ENCODE data around the gene BMI1.
A peak's percentile ranks its signal among the peaks of the same experiment; 100 is the strongest.
"Not testable (repeated sequence)": the region's sequence is repeated elsewhere in the genome, so short reads cannot be mapped to it uniquely, and the experiment has no call there.

The BMI1 gene

DNA sequence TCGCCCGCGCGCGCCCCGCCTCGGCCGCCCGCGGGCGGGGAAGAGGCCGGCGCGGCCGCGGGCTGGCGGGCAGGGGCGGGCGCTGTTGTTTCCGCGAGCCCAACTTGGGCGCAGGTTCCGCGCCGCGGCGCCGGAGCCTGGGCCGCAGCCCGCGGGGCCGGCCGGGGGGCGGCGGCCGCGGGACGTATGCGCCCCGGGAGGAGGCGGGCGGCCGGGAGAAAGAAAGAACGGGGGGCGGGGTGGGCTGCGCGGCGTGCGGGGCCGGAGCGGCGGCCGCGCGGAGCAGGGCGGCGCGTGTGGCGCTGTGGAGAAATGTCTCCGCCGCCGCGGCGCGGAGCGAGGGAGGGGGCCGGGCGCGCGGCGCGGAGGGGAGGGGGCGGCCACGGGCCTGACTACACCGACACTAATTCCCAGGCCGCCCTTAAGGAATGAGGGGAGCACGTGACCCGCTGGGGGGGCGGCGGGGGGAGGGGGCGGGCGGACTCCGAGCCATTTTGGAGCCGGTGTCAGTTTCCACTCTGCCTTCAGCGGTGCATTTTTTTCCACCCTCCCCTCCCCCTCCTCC, at the start of gene BMI1:
Gene BMI1, plus strand, starts transcription at position 509 of the 565 bp plus-strand sequence. CDS start 5,351 bp downstream, outside the sequence.
- DNase-seq, result peak; percentile 85

DNA sequence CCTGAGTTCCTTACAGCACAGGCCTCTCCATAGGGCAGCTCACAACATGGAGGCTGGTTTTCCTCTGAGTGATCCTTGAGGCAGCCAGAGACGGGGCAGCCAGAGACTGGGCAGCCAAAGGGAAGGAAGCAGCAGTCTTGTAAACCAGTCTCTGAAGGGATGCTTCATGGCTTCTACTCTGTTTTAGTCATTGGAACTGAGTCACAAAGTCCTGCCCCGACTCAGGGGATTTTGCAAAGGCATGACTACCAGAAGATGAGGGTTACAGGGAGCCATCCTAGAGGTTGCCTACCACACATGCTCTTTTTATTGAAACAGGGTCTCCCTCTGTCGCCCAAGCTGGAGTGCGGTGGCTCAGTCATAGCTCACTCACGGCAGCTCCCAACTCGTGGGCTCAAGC, 49.1 kb upstream of the BMI1 start:
- DNase-seq, result no peak

DNA sequence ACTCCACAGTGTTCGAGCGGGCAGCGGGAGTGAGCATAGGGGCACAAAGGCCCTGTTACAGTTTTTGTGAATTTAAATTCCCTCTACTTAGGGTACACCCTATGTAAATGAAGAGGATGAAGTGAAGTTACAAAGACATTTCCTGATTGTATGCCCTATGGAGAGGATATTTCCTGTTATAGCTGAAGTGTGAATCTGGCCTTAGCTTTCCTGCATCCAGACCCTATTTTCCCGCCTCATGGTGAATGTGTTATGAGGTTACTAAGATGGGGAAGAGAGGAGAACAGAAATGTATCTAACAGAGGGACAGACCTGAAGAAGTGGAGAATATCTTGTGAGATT, 42.5 kb upstream of the BMI1 start:
- no peak for DNase-seq

DNA sequence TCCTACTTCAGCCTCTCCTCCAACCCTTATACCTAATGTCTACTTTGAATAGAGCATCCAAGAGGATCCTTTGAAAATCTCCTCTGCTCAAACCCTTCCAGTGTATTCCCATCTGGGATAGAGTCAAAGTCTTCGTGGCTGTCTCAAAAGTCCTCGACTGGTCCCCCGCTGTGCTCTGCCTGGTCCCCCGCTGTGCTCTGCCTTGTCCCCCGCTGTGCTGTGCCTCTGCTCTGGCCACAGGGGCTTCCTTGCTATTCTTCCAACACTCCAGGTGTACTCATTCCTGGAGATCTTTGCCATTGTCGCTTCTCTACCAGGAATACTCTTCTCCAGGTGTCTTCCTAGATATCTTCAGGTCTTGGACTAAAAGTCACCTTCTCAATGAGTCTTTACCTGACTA, 40.8 kb upstream of the BMI1 start:
- DNase-seq, result no peak

DNA sequence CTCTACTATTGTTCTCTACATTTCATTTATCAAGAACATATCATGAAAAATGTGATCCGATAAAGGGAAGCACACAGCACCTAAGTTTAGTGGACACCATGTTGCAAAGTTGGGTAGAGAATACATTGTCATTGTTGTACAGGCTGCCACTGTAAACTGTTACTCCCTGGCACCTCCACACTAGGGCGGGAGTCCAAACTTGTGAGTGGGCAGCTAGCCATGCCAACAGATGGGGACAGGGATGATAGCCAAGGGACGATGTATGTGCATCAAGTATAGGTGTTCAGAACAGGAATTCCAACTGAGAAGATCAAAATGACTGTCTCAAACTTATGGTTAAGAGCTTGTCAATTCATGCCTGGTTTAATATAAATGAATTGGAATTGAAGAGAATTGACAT, 35.8 kb upstream of the BMI1 start:
- DNase-seq, result no peak

DNA sequence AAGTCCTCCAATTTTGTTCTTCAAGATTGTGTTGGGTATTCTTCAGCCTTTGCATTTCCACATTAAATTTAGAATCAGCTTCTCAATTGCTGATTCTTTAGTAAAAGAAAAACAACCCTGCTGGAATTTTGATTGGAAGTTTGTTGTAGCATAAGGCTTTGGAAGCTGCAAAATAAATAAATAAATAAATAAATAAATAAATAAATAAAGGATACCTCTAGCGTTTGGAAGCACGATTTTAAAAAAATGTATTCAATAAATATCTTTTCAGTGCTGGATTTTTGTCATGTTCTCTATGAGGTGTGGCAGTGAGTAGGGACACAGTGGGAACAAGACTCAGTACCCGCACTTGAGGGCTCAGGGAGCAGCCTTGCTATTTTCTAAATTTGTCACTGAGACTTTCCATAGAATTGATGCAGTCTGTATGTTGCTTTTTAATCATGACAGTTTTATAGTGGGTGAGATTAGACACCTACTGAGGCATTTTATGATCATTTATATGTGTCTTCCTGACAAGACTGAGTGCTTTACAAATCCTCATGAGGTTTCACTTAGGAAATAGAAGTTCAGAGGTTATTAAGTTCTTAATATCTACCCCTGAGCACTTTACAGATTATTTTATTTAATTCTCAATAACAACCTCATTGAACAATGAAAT, 27.0 kb upstream of the BMI1 start:
- no peak for DNase-seq

DNA sequence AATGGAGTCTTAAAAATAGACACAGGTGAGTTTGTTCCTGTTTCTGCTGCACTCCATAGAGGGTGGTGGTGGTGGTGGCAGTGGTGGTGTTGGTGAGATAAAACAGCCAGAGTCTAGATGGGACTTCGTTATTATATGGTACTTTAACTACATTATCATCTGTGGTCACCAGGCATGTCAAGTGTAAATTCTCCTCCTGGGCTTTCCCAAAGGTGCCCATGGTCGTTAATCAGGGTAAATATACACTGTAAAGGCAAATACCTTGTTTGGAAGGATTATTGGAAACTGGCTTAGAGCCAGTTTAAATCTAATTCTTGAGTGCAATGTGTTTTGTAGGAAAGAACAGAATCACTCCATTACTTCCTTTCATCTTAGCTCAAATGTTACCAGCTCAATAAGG, 26.2 kb upstream of the BMI1 start:
- no peak for DNase-seq

DNA sequence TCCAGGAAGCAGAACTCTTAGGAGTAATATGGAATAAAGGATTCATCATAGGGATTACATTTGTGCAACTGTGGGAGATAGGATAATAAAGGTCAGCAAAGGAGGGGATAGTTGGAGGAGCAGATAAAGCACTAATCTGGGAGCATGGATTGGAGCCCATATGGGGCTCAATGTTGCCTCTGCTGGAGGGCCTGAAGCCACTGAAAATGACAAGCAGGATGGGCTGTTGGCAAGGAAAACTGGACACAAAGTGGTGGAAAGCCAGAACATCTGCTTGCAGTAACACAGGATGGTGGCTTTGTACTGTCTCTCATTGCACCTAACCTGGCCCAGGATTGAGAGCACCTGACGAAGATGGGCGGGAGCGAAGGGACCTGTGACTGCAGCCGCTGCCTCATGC, 19.7 kb upstream of the BMI1 start:
- DNase-seq, result no peak

DNA sequence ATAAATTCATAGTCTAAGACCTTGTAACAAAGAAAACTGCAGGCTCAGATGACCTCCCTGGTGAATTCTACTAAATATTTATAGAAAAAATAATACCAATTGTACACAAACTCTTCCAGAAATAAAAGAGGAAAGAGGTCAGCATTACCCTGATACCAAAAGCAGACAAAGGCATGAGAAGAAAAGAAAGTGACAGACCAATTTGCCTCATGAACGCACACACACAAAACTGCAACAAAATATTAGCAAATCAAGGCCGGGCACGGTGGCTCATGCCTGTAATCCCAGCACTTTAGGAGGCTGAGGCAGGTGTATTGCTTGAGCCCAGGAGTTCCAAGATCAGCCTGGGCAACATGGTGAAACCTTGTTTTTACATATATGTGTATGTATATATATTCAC, 17.4 kb upstream of the BMI1 start:
- no peak for DNase-seq

DNA sequence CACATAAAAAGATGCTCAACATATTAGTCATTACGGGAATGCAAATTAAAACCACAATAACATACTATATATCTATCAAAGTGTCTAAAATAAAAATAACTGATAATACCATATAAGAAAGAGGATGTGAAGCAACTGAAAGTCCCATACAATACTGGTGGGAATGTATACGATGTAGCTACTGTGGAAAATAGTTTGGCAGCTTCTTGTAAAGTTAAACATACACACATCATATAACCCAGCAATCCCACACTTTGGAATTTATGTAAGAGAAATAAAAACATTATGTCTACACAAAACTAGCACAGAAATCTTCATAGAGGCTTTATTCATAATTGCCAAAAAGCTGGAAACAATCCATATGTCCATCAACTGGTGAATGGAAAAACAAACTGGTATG, 15.2 kb upstream of the BMI1 start:
- no peak for DNase-seq

DNA sequence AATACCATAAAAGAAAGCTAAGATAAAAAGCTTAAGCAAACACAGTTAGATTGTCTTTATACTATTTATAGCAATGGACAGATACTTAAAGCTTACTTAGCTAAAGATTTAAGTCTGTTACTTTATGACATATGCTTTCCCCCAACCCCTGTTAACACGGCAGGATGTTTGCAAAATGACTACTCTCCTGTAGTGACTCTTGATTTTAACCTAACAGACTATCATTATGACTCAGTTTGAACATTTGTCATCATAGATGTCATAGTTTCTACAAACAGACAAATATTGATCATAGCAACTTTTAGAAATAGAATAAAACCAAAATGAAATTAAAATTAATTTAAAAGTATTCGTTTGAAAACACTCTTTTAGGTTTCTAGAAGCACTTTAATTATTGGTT, 12.5 kb upstream of the BMI1 start:
- no peak for DNase-seq

DNA sequence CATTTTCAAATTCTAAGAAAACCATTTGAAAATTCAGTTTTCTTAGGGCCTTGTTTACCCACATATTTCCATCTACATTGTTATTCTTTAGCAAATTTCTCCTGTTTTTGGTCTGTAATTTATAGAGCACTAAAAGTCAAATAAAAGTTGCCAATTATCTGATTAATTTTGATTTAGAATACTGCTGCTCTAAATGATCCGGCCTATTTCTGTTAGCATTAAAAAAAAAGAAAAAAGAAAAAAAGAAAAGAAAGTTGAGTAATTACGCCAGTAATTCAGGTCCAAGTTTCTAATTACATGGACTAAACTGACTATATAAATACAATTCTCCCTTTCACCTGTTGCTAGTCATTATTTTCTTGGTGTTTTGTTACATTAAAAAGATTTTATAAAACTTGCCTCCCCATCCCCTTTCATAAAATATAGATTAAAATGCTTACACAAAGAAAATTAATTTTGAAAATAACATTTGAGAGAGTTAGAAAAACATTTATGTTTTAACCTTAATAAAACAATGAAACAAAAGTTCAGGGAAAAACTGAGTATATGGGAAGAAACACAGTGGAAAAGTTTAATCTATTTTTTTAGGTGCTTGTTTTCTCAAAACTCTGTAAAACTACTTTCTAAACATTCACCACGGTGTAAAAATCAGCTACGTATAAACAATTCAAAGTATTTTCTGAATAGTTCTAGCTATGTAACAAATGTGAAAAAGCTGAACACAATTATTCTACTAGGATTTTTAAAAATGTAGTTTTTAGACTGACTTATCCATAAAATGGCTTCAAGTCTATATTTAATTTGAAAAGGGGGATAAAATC, 11.5 kb upstream of the BMI1 start:
- no peak for DNase-seq

DNA sequence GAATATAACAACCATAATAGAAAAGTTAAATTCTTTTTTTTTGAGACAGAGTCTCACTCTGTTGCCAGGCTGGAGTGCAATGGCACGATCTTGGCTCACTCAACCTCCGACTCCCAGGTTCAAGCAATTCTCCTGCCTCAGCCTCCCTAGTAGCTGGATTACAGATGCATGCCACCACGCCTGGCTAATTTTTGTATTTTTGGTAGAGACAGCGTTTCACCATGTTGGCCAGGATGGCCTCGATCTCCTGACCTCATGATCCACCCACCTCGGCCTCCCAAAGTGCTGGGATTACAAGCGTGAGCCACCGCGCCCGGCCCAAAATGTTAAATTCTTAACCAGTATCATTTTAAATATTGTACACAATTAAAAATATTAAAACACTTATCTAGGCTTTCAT, 10.9 kb upstream of the BMI1 start:
- DNase-seq, result not testable (repeated sequence)

DNA sequence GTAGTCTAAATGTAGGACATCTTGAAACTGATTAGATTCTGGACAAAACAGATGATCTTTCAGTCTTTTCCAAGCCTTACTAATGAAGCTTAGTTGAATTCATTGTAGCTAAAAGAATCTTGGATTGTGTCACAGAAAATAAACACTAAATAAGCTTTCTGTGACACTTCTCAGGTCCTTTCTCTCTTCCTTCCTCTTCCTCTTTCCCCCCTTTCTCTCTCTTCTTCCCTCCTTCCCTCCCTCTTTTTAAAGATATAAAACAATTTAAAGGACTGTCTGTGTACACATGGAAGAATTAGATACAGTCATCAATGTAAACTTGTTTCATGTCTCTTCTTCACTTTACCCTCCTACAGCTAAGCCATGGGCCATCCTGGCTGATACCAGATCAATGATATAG, 10.0 kb upstream of the BMI1 start:
- DNase-seq, result no peak

DNA sequence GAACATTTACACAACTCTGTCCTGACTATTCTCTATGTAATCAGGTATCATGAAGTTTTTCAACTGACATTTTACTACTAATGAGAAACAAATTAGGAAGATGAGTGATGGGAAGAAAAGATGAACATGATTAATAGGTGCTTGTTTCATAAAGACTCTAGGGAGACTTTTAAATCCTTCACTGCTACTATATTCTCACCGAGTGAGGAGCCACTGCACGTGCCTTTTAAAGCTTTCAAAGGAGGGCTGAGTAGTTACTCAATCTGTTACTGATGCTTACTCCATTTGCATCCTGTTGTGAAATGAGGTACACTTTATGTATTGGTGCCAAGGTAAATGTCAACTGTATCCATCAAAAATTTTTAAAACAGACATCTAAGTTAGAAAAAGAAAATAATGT, 6.0 kb upstream of the BMI1 start:
- DNase-seq, result no peak

DNA sequence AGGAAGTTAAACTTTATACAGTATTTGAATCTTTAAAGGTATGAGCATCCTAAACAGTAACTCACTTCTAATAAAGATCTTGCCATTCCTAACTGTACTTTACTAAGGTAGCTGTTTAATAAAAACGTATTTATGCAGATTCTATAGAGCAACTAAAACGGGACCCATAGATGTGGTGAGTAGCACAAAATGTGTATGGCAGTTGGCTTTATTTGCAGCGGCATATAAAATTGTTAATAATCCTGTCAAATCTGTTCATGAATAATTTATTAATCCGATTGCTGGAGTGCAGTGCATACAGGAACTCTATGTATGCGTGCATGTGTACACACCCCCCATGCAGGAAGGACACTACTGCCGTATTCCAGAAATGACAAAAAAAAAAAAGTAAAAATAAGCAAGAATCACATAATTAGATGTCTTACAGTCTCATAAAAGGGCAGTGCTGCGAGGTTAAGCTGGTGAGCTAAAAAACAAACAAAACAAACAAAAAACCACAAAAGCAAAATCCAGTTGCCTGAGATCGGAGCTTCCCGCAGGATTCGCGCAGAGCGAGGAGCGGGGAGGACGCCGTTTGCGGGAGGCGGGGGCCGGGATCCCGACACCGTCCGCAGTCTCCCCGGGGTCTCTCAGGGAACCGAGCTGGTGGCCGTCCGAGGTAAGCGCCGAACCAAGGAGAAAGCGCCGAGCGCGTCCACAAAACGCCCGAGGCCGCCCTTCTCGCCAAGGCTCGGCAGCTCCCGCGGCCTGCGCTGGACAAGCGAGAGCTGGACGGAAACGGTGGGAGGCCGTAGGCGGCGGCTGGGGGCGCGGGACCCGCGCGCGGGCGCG, 5.2 kb upstream of the BMI1 start:
- peak; percentile 21 for DNase-seq

DNA sequence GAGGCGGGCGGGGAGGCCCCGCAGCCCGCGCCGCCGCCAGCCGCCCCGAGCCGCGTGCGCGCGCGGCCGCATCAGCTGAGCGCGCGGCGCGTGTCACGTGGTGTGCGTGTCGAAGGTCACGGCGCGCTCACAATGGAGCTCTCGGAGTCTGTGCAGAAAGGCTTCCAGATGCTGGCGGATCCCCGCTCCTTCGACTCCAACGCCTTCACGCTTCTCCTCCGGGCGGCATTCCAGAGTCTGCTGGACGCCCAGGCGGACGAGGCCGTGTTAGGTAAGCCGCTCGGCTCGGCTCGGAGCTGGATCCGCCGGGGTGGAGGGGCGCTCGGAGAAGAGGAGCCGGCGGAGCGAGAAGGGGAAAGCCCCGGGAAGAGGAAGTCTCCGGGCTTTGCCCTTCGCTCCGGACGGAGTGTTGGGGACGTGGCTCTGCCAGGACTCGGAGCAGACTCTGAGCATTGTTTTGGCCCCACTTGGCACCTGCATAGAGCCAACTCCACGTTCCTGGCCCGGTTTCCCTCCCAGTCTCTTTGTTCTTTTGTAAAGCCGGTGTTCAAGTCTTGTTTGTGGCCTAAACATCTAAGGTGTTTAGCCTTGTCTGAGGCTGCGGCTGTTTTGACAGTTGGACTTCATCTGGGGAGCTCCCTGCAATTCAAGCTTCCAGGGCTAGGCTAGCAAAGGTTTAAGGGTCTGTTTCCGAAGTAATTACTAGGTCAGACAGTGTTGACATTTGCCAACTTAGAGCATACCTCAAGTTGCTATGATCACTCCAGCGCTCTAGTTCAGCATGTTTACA, 4.4 kb upstream of the BMI1 start, which contains the start of gene COMMD3:
Gene COMMD3, plus strand, starts transcription at position 103 of the 790 bp plus-strand sequence. Its CDS starts 30 bp downstream, at position 133.
- DNase-seq, result peak; percentile 86

DNA sequence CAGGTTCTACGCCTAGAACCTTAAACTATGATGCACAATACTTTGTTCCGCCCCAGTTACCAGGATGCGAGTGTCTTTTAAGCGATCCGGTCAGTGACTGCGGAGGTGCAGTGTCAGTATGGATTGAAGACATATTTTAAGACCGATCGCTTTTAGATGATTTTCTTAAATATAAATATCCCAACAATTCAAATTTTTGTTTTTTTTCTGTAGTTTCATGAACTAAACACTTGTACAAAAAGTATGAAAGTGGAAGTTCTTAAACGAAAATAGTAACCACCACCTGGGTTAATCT, 3.9 kb upstream of the BMI1 start:
- peak; percentile 39 for DNase-seq

DNA sequence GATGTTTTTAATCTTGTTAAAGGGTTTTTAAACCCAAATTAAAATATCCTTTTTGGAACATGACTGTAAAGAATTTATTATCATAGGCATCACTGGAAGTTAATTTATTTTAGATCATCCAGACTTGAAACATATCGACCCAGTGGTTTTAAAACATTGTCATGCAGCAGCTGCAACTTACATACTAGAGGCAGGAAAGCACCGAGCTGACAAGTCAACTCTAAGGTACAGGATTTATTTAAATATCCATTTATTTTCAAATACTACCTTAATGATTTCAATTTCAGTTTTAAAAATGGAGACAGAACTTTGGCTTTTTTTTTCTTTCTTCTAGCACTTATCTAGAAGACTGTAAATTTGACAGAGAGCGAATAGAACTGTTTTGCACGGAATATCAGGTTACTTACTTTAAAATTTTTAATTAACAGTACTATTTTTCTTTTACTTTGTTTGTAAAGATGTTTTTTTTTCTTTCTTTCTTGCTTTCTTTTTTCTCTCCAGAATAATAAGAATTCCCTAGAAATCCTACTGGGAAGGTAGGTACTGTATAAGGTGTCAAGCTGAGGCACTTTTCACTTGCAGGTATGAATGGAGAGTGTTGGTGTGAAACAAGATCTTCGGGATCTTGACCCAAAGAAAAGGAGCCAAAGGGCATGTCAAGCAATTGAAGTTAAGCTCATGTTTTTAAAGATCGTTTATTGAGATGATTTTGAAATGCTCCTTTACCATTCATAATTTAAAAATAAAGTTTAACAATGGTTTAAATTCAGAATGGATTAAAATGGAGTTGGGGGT, 2.9 kb upstream of the BMI1 start:
- DNase-seq, result no peak

DNA sequence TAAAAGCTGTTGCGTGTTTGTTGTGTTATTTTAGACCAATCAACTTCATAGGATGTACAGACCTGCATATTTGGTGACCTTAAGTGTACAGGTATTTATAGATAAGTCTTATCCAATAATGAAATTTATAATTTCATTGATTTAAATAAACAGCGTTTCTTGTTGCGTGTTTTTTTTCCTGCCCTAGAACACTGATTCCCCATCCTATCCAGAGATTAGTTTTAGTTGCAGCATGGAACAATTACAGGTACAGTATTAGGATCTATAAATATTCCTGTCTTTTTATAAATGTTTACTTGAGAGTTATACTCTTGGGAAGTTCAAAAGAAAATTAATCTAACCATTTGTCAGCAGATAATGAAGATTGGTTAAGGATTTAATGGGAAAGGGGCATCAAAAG, 2.1 kb upstream of the BMI1 start:
- DNase-seq, result no peak

DNA sequence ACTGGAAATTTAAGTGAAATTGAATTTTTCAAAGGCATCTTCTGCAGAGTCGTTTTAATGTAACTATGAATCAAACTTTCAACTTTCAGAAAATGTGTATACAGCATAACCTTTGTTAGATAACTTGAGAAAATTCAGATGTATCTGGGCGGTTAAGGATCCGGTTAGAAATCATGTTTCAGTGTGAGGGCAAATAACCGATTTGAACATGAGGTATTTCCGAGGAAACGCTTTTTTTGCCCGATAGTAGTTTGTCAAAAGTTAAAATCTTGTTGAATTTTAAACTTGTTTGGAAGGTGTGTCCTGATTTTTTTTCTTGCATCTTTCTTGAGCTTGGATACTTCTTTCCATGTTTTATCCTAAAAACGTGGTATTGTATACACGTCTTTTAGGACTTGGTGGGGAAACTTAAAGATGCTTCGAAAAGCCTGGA, 1.3 kb upstream of the BMI1 start:
- no peak for DNase-seq

All from CD4-positive, alpha-beta T cell treated with Interleukin-17A for 4 hours (primary cell).